Aorta (tissue), 5 donors: Measurements from ENCODE around the gene TMEM165. TPM values are rescaled to one million over a fixed set of nuclear protein-coding genes. Genes with fewer than 3 reads are reported as not detected.

ENCODE experiments used
- ATAC-seq: fragments of 200-7000 bp; cut with Tn5 transposase; one replicate; pipeline ENCODE4 v1.9.1; 2022; ENCODE audit warnings: moderate library complexity; ENCODE audit not compliant: low FRiP score
- DNase-seq, 2 donors: peaks; one replicate each; pipeline ENCODE4 v3.0.0-alpha.2; 2020
- H3K27ac ChIP-seq, 2 donors: one replicate each; pipeline ENCODE4 v1.5.1; 2013; ENCODE audit warnings: low read length in 2 of 2, mild to moderate bottlenecking in 2 of 2, moderate library complexity in 2 of 2, control low read depth in 1 of 2, inconsistent platforms in 1 of 2, low read depth in 1 of 2
- H3K27me3 ChIP-seq, 2 donors: one replicate each; pipeline ENCODE4 v1.6.1; 2013; ENCODE audit warnings: control low read depth in 1 of 2, low read length in 1 of 2, mild to moderate bottlenecking in 1 of 2, moderate library complexity in 1 of 2; ENCODE audit not compliant: insufficient read depth in 2 of 2, control insufficient read depth in 1 of 2
- H3K36me3 ChIP-seq, 2 donors: one replicate each; pipeline ENCODE4 v1.6.1; 2013; ENCODE audit warnings: control low read depth in 1 of 2, low read length in 1 of 2, mild to moderate bottlenecking in 1 of 2; ENCODE audit not compliant: insufficient read depth in 2 of 2, control insufficient read depth in 1 of 2
- H3K4me1 ChIP-seq, 2 donors: one replicate each; pipeline ENCODE4 v1.6.1; 2013; ENCODE audit warnings: low read length in 2 of 2, control low read depth in 1 of 2, mild to moderate bottlenecking in 1 of 2, moderate library complexity in 1 of 2; ENCODE audit not compliant: insufficient read depth in 2 of 2, control insufficient read depth in 1 of 2
- H3K4me3 ChIP-seq, 2 donors: one replicate each; pipeline ENCODE4 v1.5.1; 2013; ENCODE audit warnings: low read length in 2 of 2, control low read depth in 1 of 2, mild to moderate bottlenecking in 1 of 2
- H3K9me3 ChIP-seq: one replicate; pipeline ENCODE4 v1.6.1; 2013; ENCODE audit warnings: mild to moderate bottlenecking, low read length; ENCODE audit not compliant: control insufficient read depth
- WGBS, 2 donors: extraction: QIAGEN DNeasy Blood & Tissue Kit; methylation state at CpG; one replicate each; pipeline ENCODE4 v1.1.7; 2013; 5-methylcytosine and 5-hydroxymethylcytosine counted together
- intact Hi-C, 2 donors: fragments of 100-400 bp; cut with DNase I; formaldehyde crosslinking; loops; one replicate each; pipeline versions ENCODE4 v1.14.2 to v1.15.0; 2022
- polyA plus RNA-seq, 2 donors: library from polyadenylated mRNA; stranded (reverse); fragments of 200-250 nt; gene quantifications; one replicate each; pipeline ENCODE4 v1.2.3, GENCODE V29; 2013
- total RNA-seq, 2 donors: library from RNA; stranded (reverse); fragmentation: NEBNext Ultra II Directional; extraction: Animal tissue kit (Norgen Biotek cat#: 25700); gene quantifications; one replicate each; pipeline ENCODE4 v1.2.1, GENCODE V29; 2021
- donor health status: healthy with polysubstance abuse.
- donor health status: Bipolar disorder and iron deficiency.
- donor health status: DM: no; HTN: no; CAD: no.
- donor health status: DM: no; HTN: no; CAD: no.
- donor health status: DM: yes; HTN: yes; CAD: no.

Gene TMEM165
- total and polyA plus RNA-seq, 4 donors = 38.6 to 204 (median 133) TPM

DNA sequence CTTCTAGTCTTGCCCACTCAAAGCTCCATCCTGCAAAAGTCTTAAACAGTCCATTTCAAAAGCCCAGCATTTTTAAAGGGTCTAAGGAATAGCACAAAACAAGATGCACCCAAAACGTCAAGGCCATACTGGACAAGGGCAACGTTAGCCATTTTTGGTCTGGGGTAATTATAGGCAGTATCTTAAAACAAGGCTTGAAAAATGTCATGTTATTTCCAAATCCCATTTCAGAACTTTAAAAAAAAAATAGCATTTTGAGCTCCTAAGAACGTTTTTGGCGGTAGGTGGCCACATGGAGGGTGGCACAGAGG, 584 bp upstream of the TMEM165 start:
- WGBS, 2 donors = 0% methylated on average over 4 of the region's 4 CpGs
- peak overlapping the region; percentile 39 to 89 for H3K27ac ChIP-seq
- H3K4me3 ChIP-seq = peak overlapping the region; percentile 13 to 99
- H3K27me3 ChIP-seq = no peaks in the 10 kb centered on the region
- no peak for DNase-seq
- no peaks in the 10 kb centered on the region for H3K36me3 ChIP-seq
- intact Hi-C loops = loop anchor here (1.0 to 5.0 kb wide), 3 partner anchors 48 to 152 kb away; partner anchors contain the start of genes SRD5A3 (in 2 of the 2) and CLOCK (in 1 of the 2)
- H3K4me1 ChIP-seq = no peaks in the 10 kb centered on the region
- ATAC-seq = no peak
- H3K9me3 ChIP-seq = no peaks in the 10 kb centered on the region

DNA sequence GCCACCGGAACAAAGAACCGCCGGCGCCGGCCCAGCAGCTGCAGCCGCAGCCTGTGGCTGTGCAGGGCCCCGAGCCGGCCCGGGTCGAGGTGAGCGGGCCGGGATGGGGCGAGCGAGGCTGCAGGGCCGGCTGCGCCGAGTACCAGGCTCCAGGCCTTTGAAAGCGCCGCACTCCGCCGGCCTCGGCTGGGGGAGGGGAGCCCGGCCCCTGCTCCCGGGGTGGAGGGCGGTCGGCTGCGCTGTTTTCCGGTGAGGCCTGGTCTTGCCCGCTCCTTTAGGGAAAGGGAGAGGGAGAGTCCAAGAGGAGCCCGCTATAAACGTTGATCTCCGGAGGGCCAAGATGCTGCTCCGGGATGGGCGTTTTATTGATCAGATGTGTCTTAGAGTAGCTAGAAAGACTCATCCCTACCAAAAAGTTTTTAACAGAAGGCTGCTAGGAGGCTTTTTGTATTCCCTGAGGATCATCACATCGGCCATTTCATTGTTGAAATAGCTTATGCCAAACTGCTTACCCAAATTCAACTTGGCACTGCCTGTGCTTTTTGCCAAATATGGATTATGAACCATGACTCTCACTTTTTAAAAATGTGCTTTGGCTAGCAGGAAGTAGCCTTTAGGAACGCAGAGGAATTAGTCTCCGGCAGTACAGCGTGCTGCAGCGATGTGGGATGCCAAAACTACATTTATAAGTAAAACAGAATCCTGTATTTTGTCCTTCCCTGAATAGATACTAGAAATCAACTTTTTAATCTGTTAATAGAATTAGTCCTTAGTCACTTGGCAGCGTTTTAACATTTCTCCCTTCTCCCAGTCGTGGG, 760 bp downstream of the TMEM165 start:
- Histone ChIP-seq H3K36me3 (no peaks in the 10 kb centered on the region), H3K27me3 (no peaks in the 10 kb centered on the region), H3K9me3 (no peaks in the 10 kb centered on the region), H3K4me1 (no peaks in the 10 kb centered on the region), H3K4me3 (peak overlapping the region; percentile 97 to 99), H3K27ac (peak overlapping the region; percentile 95 to 98)
- intact Hi-C loops = loop anchor here (2.0 to 5.0 kb wide), 3 partner anchors 38 to 151 kb away; partner anchors contain the start of genes CLOCK (in 1 of the 2) and SRD5A3 (in 1 of the 2)
- 0% methylated on average over 35 to 41 of the region's 41 CpGs for WGBS, 2 donors
- DNase-seq = peak; percentile 61 to 84
- peak; percentile 66 for ATAC-seq

DNA sequence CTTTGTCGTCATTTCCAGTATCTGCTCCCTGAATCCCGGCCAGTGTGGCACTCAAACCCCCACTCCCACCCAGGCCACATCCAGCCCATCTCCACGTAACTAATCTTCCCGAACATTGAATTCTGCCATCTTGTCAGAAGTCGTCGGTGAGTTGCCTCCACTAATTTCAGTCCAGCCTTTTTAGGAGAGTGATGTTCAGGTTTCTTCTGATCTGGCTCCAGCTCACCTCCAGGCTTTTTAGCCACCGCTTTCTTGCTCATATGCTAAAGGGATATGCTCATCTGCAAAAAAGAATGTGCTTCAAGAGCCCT, 1.3 kb downstream of the TMEM165 start:
- Histone ChIP-seq H3K4me3 (peak overlapping the region; percentile 97 to 99), H3K36me3 (no peaks in the 10 kb centered on the region), H3K4me1 (no peaks in the 10 kb centered on the region), H3K9me3 (no peaks in the 10 kb centered on the region), H3K27me3 (no peaks in the 10 kb centered on the region), H3K27ac (peak overlapping the region; percentile 75 to 83)
- 1 to 3% methylated on average over 7 of the region's 7 CpGs for WGBS, 2 donors
- peak; percentile 46 for ATAC-seq
- DNase-seq = no peak
- intact Hi-C loops = loop anchor here (2.0 to 5.0 kb wide), 3 partner anchors 38 to 150 kb away; partner anchors contain the start of genes CLOCK (in 1 of the 2) and SRD5A3 (in 1 of the 2)

DNA sequence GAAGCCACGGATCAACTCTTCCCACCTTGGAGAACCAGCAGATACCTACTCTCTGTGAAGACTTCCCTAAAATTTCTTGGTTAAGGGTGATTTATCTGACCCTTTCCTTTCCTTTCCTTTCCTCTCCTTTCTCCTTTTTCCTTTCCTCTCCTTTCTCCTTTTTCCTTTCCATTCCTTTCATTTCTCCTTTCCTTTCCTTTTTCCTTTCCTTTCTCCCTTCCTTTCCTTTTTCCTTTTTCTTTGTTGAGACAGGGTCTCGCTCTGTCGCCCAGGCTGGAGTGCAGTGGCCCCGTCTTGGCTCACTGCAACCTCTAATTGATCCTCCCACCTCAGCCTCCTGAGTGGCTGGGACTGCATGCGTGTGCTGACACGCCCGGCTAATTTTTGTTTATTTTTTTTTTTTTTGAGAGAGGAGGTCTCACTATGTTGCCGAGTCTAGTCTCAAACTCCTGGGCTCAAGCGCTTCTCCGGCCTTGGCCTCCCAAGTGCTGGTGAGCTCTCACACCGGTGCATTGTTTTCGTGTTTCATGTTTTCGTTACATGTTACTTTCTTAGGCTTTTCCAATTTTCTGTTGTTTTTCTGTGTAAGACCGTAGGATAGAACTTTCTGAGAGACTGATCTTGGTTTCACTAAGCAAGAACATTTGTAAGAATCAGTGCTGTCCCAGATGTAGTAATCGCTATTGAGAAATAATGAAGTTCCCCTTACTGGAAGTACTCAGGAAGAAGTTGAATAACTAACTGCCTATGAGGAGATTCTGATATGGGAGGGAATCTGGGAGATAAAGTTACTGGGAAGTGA, 2.0 kb downstream of the TMEM165 start:
- WGBS, 2 donors = 5 to 6% methylated on average over 15 of the region's 15 CpGs
- Histone ChIP-seq H3K27ac (peak overlapping the region; percentile 76 to 83), H3K36me3 (no peaks in the 10 kb centered on the region), H3K4me3 (peak overlapping the region; percentile 97 to 99), H3K4me1 (no peaks in the 10 kb centered on the region), H3K9me3 (no peaks in the 10 kb centered on the region), H3K27me3 (no peaks in the 10 kb centered on the region)
- ATAC-seq (peak; percentile 53), DNase-seq (no peak)
- intact Hi-C loops = loop anchor here (2.0 to 5.0 kb wide), 3 partner anchors 39 to 150 kb away; partner anchors contain the start of genes CLOCK (in 1 of the 2) and SRD5A3 (in 1 of the 2)

DNA sequence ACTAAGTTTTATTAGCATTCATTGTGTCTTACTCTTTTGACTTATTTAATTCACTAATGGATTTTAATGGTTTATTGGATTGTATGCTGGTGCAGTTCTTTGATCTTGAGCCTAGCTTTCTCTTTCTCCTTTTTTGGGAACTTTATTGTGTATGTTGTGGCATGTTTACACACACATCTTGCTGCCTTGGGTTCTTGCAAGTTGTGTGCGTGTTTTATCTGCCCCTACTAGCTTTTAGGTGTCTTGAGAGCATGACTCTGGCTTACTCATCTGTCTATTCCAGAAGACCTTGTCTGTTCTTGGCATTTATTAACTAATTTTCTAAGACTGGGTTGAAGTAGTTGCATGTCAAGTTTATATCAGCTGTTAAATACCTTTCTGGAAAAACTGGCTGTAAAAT, 2.7 kb downstream of the TMEM165 start:
- no peaks in the 10 kb centered on the region for H3K36me3 ChIP-seq
- no peaks in the 10 kb centered on the region for H3K27me3 ChIP-seq
- intact Hi-C loops = loop anchor here in 1 of 2 donors (5.0 kb wide), 2 partner anchors 51 to 149 kb away; partner anchors contain the start of genes CLOCK and SRD5A3
- H3K4me3 ChIP-seq = peak overlapping the region; percentile 97 to 99
- H3K9me3 ChIP-seq = no peaks in the 10 kb centered on the region
- no peak for DNase-seq
- H3K27ac ChIP-seq = peak overlapping the region; percentile 39 to 82
- H3K4me1 ChIP-seq = no peaks in the 10 kb centered on the region
- no peak for ATAC-seq
- 0 to 4% methylated on average over 1 of the region's 1 CpG for WGBS, 2 donors

DNA sequence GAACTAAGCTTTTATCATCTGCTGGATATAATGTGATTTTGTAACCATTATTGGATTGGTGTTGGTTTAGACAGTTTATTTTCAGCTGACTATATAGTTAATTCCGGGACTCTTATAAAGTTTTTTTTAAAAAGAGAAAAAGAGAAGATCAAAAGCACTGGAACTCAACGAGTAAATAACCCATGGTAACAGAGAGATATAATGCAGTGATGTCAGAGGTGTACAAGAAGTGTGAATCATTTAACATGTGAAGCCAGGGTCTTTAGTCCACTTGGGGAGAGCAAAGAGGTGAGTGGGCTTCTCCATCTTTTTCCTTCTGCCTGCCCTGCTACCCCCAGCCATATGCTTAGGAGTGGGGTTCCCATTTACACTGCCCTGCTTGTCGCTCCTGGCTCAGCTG, 3.2 kb downstream of the TMEM165 start:
- ATAC-seq (no peak), DNase-seq (no peak)
- H3K4me1 ChIP-seq = no peaks in the 10 kb centered on the region
- no peak overlapping the region for H3K27ac ChIP-seq
- H3K9me3 ChIP-seq = no peaks in the 10 kb centered on the region
- WGBS, 2 donors = 16 to 20% methylated on average over 3 of the region's 3 CpGs
- intact Hi-C loops = loop anchor here in 1 of 2 donors (5.0 kb wide), 2 partner anchors 52 to 148 kb away; partner anchors contain the start of genes CLOCK and SRD5A3
- H3K27me3 ChIP-seq = no peaks in the 10 kb centered on the region
- H3K36me3 ChIP-seq = no peaks in the 10 kb centered on the region
- peak overlapping the region in 1 of 2 donors; percentile 43 for H3K4me3 ChIP-seq

DNA sequence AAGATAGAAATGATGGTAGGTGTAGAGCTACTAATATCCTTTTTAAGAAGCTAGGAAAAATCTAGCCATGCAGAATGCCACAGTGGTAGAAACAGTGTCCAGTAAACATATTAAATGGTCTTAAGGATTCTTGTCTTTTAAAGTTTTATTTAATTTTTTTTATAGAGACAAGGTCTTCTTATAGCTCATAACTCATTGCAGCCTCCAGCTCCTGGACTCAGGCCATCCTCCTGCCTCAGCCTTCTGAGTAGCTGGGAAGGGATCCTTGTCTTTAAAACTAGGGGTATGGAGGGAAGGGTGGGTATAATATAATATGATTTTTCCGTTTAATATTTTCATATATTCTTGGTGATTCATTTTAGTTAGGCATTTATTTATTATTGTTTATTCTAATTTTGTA, 3.8 kb downstream of the TMEM165 start:
- Histone ChIP-seq H3K9me3 (no peaks in the 10 kb centered on the region), H3K36me3 (no peaks in the 10 kb centered on the region), H3K4me3 (no peak overlapping the region), H3K27ac (no peak overlapping the region), H3K27me3 (no peaks in the 10 kb centered on the region), H3K4me1 (no peaks in the 10 kb centered on the region)
- ATAC-seq = no peak
- intact Hi-C loops = loop anchor here in 1 of 2 donors (5.0 kb wide), 2 partner anchors 52 to 148 kb away; partner anchors contain the start of genes CLOCK and SRD5A3
- no peak for DNase-seq
- 49 to 50% methylated on average over 1 of the region's 1 CpG for WGBS, 2 donors

DNA sequence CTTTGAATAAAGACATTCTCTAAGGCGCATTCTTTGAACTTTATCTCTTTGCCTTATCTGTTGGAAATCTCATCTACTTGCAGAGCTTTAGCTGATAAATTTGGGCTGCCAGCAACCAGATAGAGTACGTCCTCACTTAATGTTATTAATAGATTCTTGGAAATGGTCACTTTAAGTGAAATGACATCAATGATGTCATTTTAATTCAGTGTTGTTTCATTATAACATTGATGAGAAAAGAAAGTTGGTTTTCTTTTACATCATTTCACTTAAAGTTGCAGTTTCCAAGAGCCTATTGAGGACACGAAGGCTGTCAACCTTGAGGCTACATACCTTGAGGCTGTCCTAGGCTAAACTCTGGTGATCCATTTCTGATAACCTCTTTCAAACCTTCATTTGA, 9.3 kb downstream of the TMEM165 start:
- peaks cover 3 to 5% of the 10 kb centered on the region in 2 donors for H3K4me1 ChIP-seq
- WGBS, 2 donors = 59 to 64% methylated on average over 3 of the region's 3 CpGs
- ATAC-seq = no peak
- H3K27ac ChIP-seq = no peak overlapping the region
- intact Hi-C loops = no loop called here
- H3K4me3 ChIP-seq = no peak overlapping the region
- H3K9me3 ChIP-seq = no peaks in the 10 kb centered on the region
- H3K27me3 ChIP-seq = no peaks in the 10 kb centered on the region
- peaks cover 0 to 2% of the 10 kb centered on the region in 2 donors for H3K36me3 ChIP-seq
- no peak for DNase-seq
